Kidney (tissue), 14 donors: ENCODE measurements around the gene CHMP5. TPM values are rescaled to one million over a fixed set of nuclear protein-coding genes. Genes with fewer than 3 reads are reported as not detected.

Experiments
- DNase-seq, 5 donors: peaks; one replicate each; pipeline ENCODE4 v3.0.0-alpha.2; 2013 to 2020
- FAIRE-seq: peaks from 2 replicates; lab custom pipeline; 2012; peaks lifted over from hg19 to GRCh38; lab: Jason Lieb, UNC
- H3K27ac ChIP-seq, 2 donors: one replicate each; pipeline ENCODE4 v1.7.0; 2013; ENCODE audit warnings: low read depth in 2 of 2, low read length in 2 of 2, inconsistent platforms in 1 of 2
- H3K27me3 ChIP-seq: one replicate; pipeline ENCODE4 v1.7.1; 2013; ENCODE audit warnings: low read length, inconsistent platforms; ENCODE audit not compliant: control insufficient read depth, insufficient read depth
- H3K36me3 ChIP-seq, 3 donors: one replicate each; pipeline versions ENCODE4 v1.7.0 to v1.7.1; 2013; ENCODE audit warnings: low read length in 3 of 3, control low read depth in 1 of 3, inconsistent platforms in 1 of 3; ENCODE audit not compliant: insufficient read depth in 3 of 3, control insufficient read depth in 2 of 3
- H3K4me1 ChIP-seq, 3 donors: one replicate each; pipeline versions ENCODE4 v1.7.0 to v1.7.1; 2013; ENCODE audit warnings: low read length in 3 of 3, inconsistent platforms in 1 of 3, low read depth in 1 of 3; ENCODE audit not compliant: control insufficient read depth in 2 of 3, insufficient read depth in 2 of 3
- H3K4me3 ChIP-seq, 3 donors: one replicate each; pipeline versions ENCODE4 v1.7.0 to v1.8.1; 2013; ENCODE audit warnings: low read length in 3 of 3, control low read depth in 1 of 3, inconsistent platforms in 1 of 3
- H3K9ac ChIP-seq, 3 donors: one replicate each; pipeline versions ENCODE4 v1.7.0 to v1.7.1; 2013; ENCODE audit warnings: low read length in 3 of 3, control low read depth in 1 of 3, inconsistent platforms in 1 of 3
- H3K9me3 ChIP-seq, 3 donors: one replicate each; pipeline versions ENCODE4 v1.7.0 to v1.7.1; 2013; ENCODE audit warnings: low read length in 3 of 3, control low read depth in 1 of 3, inconsistent platforms in 1 of 3; ENCODE audit not compliant: control insufficient read depth in 2 of 3, insufficient read depth in 1 of 3
- intact Hi-C: fragments of 100-400 bp; cut with DNase I; formaldehyde crosslinking; loops from one replicate; pipeline ENCODE4 v1.11.1; 2022
- polyA plus RNA-seq: library from polyadenylated mRNA; stranded (reverse); fragments of 350-450 nt; fragmentation: Illumina TruSeq; extraction: RNeasy Lipid Tissue Mini Kit (QIAGEN cat#74804); gene quantifications from one replicate; pipeline ENCODE4 v1.2.3, GENCODE V29; 2014; ENCODE audit warnings: low read depth, low replicate concordance; ENCODE audit not compliant: insufficient read depth
- total RNA-seq: library from RNA; stranded (reverse); fragmentation: NEBNext Ultra II Directional; extraction: Animal tissue kit (Norgen Biotek cat#: 25700); gene quantifications from one replicate; pipeline ENCODE4 v1.2.1, GENCODE V29; 2021
- TF ChIP-seq, protein P1 (sequence below): IDR thresholded peaks from 3 replicates; pipeline ENCODE4 v1.5.1; 2012; ENCODE audit warnings: mild to moderate bottlenecking, moderate library complexity, borderline replicate concordance; ENCODE audit not compliant: insufficient read depth; ENCODE audit errors: extremely low read depth
- donor health status: control.
- donor health status: control.
- donor health status: control.
- donor health status: control.
- donor health status: control.
- donor health status: DM: yes; HTN: yes; CAD: no.
- donor health status: Normal renal cell carcinoma (clear cell type).

The CHMP5 gene
- total and polyA plus RNA-seq, 2 donors from 2014 or later: 65.2 to 100 TPM

DNA sequence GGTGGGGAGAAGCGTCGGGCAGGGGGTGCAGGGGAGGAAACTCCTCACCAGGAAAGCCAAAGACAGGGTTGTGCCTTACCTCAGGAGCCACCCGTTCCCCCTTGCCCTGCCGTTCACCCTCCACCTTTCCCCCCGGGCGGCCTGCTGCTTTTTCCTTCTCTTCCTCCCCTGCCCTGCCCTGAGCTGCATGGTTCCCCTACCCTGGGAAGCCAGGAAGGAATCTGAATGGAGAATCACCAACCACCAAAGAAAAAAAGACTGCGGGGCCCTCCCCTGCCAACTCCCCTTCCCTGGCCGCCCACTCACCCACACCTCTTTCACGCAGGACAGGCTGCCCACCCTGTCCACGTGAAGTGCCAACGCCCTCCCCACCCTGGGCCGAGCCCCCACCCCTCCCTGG is 24.6 kb downstream of the CHMP5 start:
- peak overlapping the region; percentile 99 to 100 for H3K27ac ChIP-seq
- intact Hi-C loops: no loop called here
- no peaks in the 10 kb centered on the region for H3K9me3 ChIP-seq
- FAIRE-seq (no peak), DNase-seq (peak in 4 of 5 donors; percentile 15 to 69 (median 36))
- TF ChIP-seq, protein P1, sequence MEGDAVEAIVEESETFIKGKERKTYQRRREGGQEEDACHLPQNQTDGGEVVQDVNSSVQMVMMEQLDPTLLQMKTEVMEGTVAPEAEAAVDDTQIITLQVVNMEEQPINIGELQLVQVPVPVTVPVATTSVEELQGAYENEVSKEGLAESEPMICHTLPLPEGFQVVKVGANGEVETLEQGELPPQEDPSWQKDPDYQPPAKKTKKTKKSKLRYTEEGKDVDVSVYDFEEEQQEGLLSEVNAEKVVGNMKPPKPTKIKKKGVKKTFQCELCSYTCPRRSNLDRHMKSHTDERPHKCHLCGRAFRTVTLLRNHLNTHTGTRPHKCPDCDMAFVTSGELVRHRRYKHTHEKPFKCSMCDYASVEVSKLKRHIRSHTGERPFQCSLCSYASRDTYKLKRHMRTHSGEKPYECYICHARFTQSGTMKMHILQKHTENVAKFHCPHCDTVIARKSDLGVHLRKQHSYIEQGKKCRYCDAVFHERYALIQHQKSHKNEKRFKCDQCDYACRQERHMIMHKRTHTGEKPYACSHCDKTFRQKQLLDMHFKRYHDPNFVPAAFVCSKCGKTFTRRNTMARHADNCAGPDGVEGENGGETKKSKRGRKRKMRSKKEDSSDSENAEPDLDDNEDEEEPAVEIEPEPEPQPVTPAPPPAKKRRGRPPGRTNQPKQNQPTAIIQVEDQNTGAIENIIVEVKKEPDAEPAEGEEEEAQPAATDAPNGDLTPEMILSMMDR: no peak
- H3K9ac ChIP-seq: peak overlapping the region in 1 of 3 donors; percentile 97
- peaks cover 0 to 1% (median 0%) of the 10 kb centered on the region in 3 donors for H3K36me3 ChIP-seq
- H3K27me3 ChIP-seq: no peaks in the 10 kb centered on the region
- peak overlapping the region; percentile 25 to 100 (median 96) for H3K4me3 ChIP-seq
- peaks cover 0 to 16% (median 13%) of the 10 kb centered on the region in 3 donors for H3K4me1 ChIP-seq

DNA sequence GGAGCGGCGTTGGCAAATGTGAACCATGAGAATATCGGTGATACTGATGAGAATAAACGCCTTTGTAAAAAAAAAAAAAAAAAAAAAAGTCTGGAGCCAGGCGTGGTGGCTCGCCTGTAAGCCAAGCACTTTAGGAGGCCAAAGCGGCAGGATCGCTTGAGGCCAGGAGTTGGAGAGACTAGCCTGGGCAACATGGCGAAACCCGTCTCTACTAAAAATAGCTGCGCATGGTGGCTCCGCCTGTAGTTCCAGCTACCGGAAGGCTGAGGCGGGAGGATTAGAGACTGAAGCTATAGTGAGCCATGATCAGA is 25.0 kb downstream of the CHMP5 start:
- H3K36me3 ChIP-seq: peaks cover 0 to 5% (median 4%) of the 10 kb centered on the region in 3 donors
- no peak for FAIRE-seq
- H3K4me1 ChIP-seq: peaks cover 0 to 16% (median 13%) of the 10 kb centered on the region in 3 donors
- H3K9me3 ChIP-seq: no peaks in the 10 kb centered on the region
- DNase-seq: no peak
- no peaks in the 10 kb centered on the region for H3K27me3 ChIP-seq
- peak overlapping the region; percentile 99 to 100 for H3K27ac ChIP-seq
- intact Hi-C loops: no loop called here
- peak overlapping the region; percentile 91 to 99 (median 97) for H3K9ac ChIP-seq
- H3K4me3 ChIP-seq: peak overlapping the region; percentile 96 to 100 (median 98)
- TF ChIP-seq, protein P1: no peak

DNA sequence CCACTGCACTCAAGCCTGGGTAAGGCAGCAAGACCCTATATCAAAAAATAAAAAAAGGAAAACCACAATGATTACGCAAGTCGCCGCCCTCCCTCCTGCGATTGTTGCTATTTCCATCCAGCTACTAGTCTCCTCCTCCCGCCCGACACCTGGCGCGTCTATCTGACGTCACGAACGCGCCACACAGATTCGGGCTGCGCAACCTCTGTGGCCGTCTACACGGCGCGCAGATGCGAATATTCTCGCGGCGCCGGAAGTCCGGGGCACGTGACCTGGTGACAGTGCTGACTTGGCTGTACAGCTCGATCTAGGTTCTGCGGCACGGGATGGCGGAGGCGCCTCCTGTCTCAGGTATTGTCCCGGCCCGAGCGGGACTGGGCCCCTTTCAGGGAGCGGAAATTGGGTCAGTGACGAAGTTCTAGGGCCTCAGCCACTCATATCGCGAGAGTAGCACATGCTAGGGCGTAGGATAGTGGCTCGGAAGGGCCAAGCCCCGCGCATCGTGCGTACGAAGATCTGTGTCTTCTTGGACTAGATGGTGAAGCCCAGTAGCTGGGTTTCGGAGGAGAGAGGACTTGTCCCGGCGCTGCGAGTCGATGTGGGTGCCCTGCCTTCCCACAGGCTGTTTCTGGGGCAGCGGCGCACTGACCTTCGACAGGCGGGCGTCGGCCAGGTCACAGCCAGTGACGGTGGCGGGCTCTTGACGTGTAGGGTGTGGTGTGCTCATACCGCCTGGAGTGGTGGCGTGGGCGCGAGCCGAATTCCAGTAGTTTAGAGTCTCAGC is 25.6 kb downstream of the CHMP5 start, which contains the start of gene NFX1:
Gene NFX1 (plus strand): TSS at position 270 of the 784 bp plus-strand sequence. CDS start 57 bp downstream, at position 327.
- peaks cover 0 to 16% (median 13%) of the 10 kb centered on the region in 3 donors for H3K4me1 ChIP-seq
- FAIRE-seq: peak; percentile 74

More for the DNA sequence above, 25.6 kb downstream of the CHMP5 start, which contains the start of gene NFX1:
- Histone ChIP-seq H3K27ac (peak within 1 kb of the TSS; percentile 99 to 100), H3K4me3 (peak within 1 kb of the TSS; percentile 96 to 100 (median 98)), H3K9me3 (no peaks in the 10 kb centered on the region), H3K27me3 (no peaks in the 10 kb centered on the region), H3K36me3 (peaks cover 2 to 9% (median 9%) of the 10 kb centered on the region in 3 donors), H3K9ac (peak within 1 kb of the TSS; percentile 93 to 99 (median 97))
- DNase-seq: peak; percentile 98 to 99 (median 99)
- intact Hi-C loops: no loop called here
- TF ChIP-seq, protein P1: no peak
